Vagina (tissue), 2 donors: Measurements from ENCODE around the gene EHMT2.

Source experiments
- CTCF ChIP-seq, 3 experiments: fragments of 450-650 bp in 2 of 3; fragments of 200-600 bp in 1 of 3; sonication (generic) in 1 of 3; IDR thresholded peaks; one replicate each; pipeline ENCODE4 v1.5.1; 2017 to 2019; ENCODE audit warnings: antibody characterized with exemption in 3 of 3, mild to moderate bottlenecking in 2 of 3, moderate library complexity in 2 of 3
- POLR2A ChIP-seq, 2 donors: fragments of 450-650 bp; IDR thresholded peaks; one replicate each; pipeline ENCODE4 v1.6.1; 2017; ENCODE audit warnings: antibody characterized with exemption in 2 of 2, mild to moderate bottlenecking in 2 of 2, moderate library complexity in 2 of 2

GRCh38 chr6:31834367-31835250 is 62.9 kb downstream of the EHMT2 start:
- TF ChIP-seq CTCF (IDR thresholded peaks at IDR 0.05) (no peak), POLR2A (IDR thresholded peaks at IDR 0.05) (peak in 1 of 2 donors; percentile 38)
